GM19328 (cell line): ENCODE data around the gene ERICH2.

Source experiments
- ATAC-seq: cut with Tn5 transposase; IDR thresholded peaks from one replicate; pipeline ENCODE4 v1.9.1; 2021; ENCODE audit warnings: mild to moderate bottlenecking, moderate library complexity; ENCODE audit not compliant: unreplicated experiment

The ERICH2 gene

DNA sequence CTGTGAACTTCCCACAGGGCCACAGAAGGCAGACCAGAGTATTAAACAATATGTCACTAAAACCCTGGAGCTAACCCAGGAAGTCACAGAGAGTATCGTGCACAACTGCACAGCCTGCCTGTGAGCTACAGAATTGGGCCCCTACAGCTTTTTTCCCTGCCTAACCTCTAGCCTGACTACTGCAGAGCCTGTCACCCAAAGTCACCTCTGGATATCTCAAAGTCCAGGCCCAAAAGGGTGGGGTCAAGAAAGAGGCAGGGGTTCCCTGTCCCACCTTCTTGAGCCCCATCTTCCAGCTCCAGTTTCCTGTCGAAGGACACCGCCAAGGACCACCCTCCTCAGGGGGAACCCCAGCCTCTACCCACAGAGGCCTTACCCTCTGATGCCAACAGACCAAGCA is 60.0 kb downstream of the ERICH2 start:
- ATAC-seq, result no peak

DNA sequence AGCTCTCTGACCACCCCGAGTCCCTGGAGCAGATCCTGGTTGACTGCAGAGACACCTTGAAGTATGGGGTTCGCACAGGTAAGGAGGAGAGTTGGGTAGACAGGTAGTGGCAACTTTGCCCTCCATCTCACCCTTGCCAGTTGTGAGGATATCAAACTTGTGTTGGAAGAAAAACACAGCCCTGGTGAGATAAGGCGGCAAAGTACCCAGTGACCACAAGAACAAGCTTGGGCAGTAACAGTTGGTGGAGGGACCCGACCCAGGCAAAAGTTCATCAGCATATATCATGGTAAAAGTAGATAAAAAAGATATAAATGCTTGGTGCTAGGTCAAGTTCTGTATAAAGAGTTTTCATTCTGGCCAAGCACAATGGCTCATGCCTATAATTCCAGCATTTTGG is 60.9 kb downstream of the ERICH2 start:
- ATAC-seq, result no peak

DNA sequence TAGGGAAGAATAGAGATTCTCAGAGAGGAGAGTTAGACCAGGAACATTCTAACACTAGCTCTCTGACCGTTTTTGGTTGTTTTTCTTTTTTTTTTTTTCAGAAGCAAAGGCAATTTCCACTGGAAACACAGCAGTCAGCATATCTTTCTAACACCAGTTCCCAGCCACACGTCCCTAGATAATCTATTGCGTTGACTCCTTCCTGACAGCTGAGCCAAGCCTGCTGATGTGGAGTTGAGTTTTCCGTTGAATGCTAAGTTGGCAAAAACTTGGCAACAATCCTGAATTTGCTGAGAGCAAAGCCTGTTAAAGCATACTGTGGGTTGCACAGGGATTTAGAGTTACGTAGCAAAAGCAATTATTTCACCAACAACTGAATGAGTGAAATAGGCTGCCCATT is 65.8 kb downstream of the ERICH2 start:
- no peak for ATAC-seq

DNA sequence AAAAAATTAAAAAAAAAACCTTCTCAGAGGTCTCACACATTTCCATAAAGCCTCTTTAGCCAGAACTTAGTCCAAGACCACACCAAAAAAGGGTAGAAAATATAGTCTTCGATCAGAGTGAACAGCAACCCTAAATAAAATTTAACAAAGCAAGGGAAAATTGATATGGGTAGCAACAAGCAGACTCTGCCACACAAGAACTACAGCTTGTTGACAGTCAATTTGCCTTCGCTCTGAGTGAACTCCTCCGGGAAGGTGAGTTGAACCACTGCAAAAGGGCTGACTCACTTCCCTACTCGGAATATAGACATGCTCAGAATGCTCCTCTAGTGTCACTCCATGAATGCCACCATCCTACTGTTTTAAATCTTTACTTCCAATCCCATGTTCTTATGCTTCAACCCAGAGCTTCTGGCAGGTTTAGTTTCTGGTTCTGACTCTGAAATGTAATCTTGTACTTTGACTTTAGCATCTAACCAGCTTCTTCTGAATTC is 70.6 kb downstream of the ERICH2 start:
- no peak for ATAC-seq

DNA sequence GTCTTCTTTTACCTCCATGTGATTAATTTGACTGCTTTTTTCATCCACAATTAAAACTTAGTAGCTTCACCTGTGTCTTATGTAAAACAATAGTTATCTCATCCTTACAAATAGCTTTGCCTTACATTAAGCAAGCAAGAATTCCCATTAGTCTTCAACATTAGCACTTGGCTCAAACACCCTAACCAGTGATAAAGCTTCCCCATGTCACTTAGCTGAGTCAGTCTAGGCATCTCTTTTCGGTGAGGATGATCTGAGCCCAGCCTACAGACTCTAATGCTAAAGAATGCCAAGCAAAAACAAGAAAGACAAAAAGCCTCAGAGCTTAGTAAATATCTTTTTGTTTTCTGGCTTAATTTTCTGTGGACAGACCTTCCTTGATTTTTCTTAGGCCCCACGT is 72.6 kb downstream of the ERICH2 start:
- no peak for ATAC-seq

DNA sequence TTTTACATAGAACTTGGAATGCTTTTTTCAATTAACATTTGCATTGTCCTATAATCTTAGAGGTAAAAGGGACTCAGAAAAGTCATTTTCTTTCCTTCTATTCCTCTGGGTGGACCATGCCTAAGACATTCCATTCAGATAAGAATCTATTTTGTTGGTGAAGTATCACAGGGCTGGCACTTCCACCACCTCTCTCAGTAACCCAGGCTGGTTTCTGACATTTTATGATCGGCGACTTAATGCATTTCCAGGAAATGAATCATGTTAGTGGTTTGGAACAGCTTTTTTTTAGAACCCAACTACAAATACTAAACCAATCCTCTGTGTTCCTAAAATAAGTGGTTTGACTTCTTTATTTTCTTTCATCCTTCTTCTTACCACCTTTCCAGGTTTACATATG is 73.5 kb downstream of the ERICH2 start:
- no peak for ATAC-seq

DNA sequence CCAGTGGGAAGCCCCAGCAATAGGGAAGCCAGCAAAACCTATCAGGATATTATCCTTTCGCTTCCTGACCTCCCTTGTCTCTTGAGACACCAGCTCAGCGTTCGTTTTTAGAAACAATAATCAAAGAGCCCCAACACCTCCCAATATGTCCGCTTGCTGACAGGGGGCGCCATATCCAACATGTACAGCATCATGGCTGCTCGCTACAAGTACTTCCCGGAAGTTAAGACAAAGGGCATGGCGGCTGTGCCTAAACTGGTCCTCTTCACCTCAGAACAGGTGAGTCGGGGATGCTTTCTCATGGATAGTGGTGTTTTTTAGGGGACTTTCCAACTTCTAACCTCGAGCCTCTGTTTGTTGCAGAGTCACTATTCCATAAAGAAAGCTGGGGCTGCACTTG is 75.2 kb downstream of the ERICH2 start:
- ATAC-seq, result no peak

DNA sequence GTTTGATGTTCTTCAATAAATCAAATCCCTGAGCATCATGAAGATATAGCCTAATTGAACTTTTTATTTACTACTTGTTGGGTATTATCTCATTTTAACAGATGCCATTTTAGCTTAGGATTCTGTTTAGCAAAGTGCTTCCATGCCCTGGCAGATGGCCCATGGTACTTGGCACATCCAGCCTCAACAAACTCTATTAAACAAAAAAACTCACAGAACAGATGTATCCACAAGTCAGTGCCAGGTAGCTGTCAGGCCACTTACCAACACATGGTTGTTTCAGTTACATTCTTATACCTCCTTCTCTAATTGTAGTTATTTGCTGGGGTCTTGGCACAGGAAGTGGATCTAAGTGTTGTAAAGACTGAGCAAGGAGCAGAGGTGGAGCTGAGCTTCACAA is 76.1 kb downstream of the ERICH2 start:
- ATAC-seq, result no peak

DNA sequence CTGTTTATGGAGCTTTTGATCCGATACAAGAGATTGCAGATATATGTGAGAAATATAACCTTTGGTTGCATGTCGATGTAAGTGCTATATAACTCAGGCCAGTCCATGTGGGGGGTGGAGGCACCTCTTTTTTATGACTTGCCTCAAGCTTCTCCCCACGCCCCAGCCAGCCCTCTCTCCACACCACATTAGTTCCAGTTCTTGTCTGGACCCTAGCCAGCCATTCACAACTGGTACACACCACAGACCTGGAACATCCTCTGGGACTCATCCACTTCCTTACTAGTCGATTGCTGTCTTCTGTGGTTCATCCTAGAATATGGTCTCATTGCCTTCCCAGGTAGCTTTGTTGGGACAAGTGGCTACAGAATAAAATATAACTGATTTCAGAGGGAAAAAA is 77.5 kb downstream of the ERICH2 start:
- no peak for ATAC-seq
